GM12878 (cell line): ENCODE measurements around the gene ATP5ME. TPM values are rescaled to one million over a fixed set of nuclear protein-coding genes. Genes with fewer than 3 reads are reported as not detected.
A peak's percentile ranks its signal among the peaks of the same experiment; 100 is the strongest.

ENCODE experiments used
- ATAC-seq: fragments of 200-7000 bp; cut with Tn5 transposase; 3 replicates; pipeline ENCODE4 v1.9.1; 2020; ENCODE audit warnings: mild to moderate bottlenecking, moderate library complexity
- BruUV-seq: library from RNA; stranded (reverse); fragments of 400-500 nt; replicated peaks from 2 replicates; lab custom pipeline; 2021; lab: Mats Ljungman, UMichigan
- CTCF ChIA-PET: fragments of 300-600 bp; sonication (Branson Sonifier 250); formaldehyde crosslinking; extraction: SDS; loops from one replicate; lab custom pipeline; 2021; ENCODE audit warnings: inconsistent platforms; lab: Yijun Ruan, JAX
- POLR2A ChIA-PET: fragments of 350-600 bp; formaldehyde crosslinking; extraction: SDS; loops from one replicate; lab custom pipeline; 2021; ENCODE audit warnings: inconsistent platforms; lab: Charles Lee
- RAD21 ChIA-PET: fragments of 300-600 bp; sonication (Branson Sonifier 250); formaldehyde crosslinking; loops from one replicate; lab custom pipeline; 2023; ENCODE audit warnings: antibody characterized with exemption; ENCODE audit not compliant: unreplicated experiment; lab: Charles Lee
- SMC1A ChIA-PET: fragments of 300-600 bp; sonication (Branson Sonifier 250); formaldehyde crosslinking; loops from one replicate; lab custom pipeline; 2023; ENCODE audit not compliant: unreplicated experiment, uncharacterized antibody; lab: Charles Lee
- DNase-seq: peaks from one replicate; pipeline ENCODE4 v3.0.0-alpha.2; 2011; ENCODE audit warnings: low read depth, low spot score
- FAIRE-seq: peaks from 3 replicates; lab custom pipeline; 2011; peaks lifted over from hg19 to GRCh38; lab: Jason Lieb, UNC
- H2AFZ ChIP-seq: 2 replicates; pipeline ENCODE4 v1.6.0; 2011; ENCODE audit warnings: low read depth, low read length, control low read depth; ENCODE audit not compliant: control insufficient read depth
- H3K27ac ChIP-seq: 2 replicates; pipeline ENCODE4 v1.5.1; 2011; ENCODE audit warnings: control low read depth; ENCODE audit not compliant: control insufficient read depth, insufficient read depth
- H3K27me3 ChIP-seq, 2 experiments: replicated peaks in 1 of 2; 2 replicates each; pipeline versions ENCODE4 v1.6.0 to v1.6.1; 2011; ENCODE audit warnings: low read length in 1 of 2; ENCODE audit not compliant: control insufficient read depth in 2 of 2, insufficient read depth in 2 of 2
- H3K36me3 ChIP-seq, 2 experiments: 2 replicates each; pipeline ENCODE4 v1.5.1; 2011; ENCODE audit warnings: low read length in 1 of 2; ENCODE audit not compliant: control insufficient read depth in 2 of 2, insufficient read depth in 2 of 2
- H3K4me1 ChIP-seq: 2 replicates; pipeline ENCODE4 v1.6.1; 2011; ENCODE audit warnings: mild to moderate bottlenecking, low read length, moderate library complexity, mixed read lengths; ENCODE audit not compliant: control insufficient read depth, insufficient read depth
- H3K4me2 ChIP-seq: 2 replicates; pipeline ENCODE4 v1.6.0; 2011; ENCODE audit warnings: control low read depth; ENCODE audit not compliant: control insufficient read depth, insufficient read depth
- H3K4me3 ChIP-seq: fragments of 200-600 bp; sonication (generic); 2 replicates; pipeline ENCODE4 v1.5.1; 2016
- H3K79me2 ChIP-seq: 2 replicates; pipeline ENCODE4 v1.6.0; 2011; ENCODE audit warnings: low read length; ENCODE audit not compliant: control insufficient read depth, insufficient read depth
- H3K9ac ChIP-seq: 2 replicates; pipeline ENCODE4 v1.8.0; 2011; ENCODE audit warnings: low read length, control low read depth, mixed read lengths; ENCODE audit not compliant: control insufficient read depth, insufficient read depth
- H3K9me3 ChIP-seq: replicated peaks from 3 replicates; pipeline ENCODE4 v1.5.1; 2011; ENCODE audit warnings: mild to moderate bottlenecking, low read length; ENCODE audit not compliant: control insufficient read depth, insufficient read depth
- H4K20me1 ChIP-seq: 2 replicates; pipeline ENCODE4 v1.6.0; 2011; ENCODE audit not compliant: control insufficient read depth, insufficient read depth
- BCLAF1 ChIP-seq: fragments of 450-650 bp; IDR thresholded peaks from 2 replicates; pipeline ENCODE4 v1.6.1; 2017; ENCODE audit warnings: antibody characterized with exemption, mild to moderate bottlenecking, moderate library complexity
- CREB1 ChIP-seq: IDR thresholded peaks from 2 replicates; pipeline ENCODE4 v1.6.1; 2012; ENCODE audit warnings: low read depth, mild to moderate bottlenecking, inconsistent platforms
- EED ChIP-seq: sonication (generic); IDR thresholded peaks from 2 replicates; pipeline ENCODE4 v1.6.1; 2016; ENCODE audit warnings: antibody characterized with exemption, low read depth
- HDAC6 ChIP-seq: fragments of 200-600 bp; sonication (generic); IDR thresholded peaks from one replicate; pipeline ENCODE4 v1.8.0; 2017; ENCODE audit warnings: antibody characterized with exemption; ENCODE audit not compliant: unreplicated experiment
- MYC ChIP-seq: IDR thresholded peaks from 2 replicates; pipeline ENCODE4 v1.6.1; 2011; ENCODE audit warnings: mild to moderate bottlenecking, low read length, moderate library complexity, inconsistent platforms; ENCODE audit not compliant: insufficient read depth, insufficient replicate concordance, insufficient read length, severe bottlenecking
- SIN3A ChIP-seq: IDR thresholded peaks from 2 replicates; pipeline ENCODE4 v1.6.1; 2012; ENCODE audit warnings: low read depth, low read length, improper control_type of control experiment
- YY1 ChIP-seq: IDR thresholded peaks from 2 replicates; pipeline ENCODE4 v1.6.1; 2011; ENCODE audit warnings: low read depth, mild to moderate bottlenecking, low read length
- WGBS: methylation state at CpG from one replicate; pipeline ENCODE4 v1.1.6; 2016; ENCODE audit warnings: low lambda C conversion rate; ENCODE audit not compliant: insufficient replicate concordance, insufficient coverage; ENCODE audit errors: missing lambda C conversion rate; 5-methylcytosine and 5-hydroxymethylcytosine counted together
- in situ Hi-C: fragments of 300-500 bp; cut with MboI; formaldehyde crosslinking; loops from 9 replicates; pipeline ENCODE4 v1.14.3; 2018; ENCODE audit warnings: mixed read lengths
- intact Hi-C: fragments of 100-400 bp; cut with micrococcal nuclease; formaldehyde crosslinking; loops from one replicate; pipeline ENCODE4 v1.14.2; 2022; ENCODE audit not compliant: unreplicated experiment
- polyA plus RNA-seq, 11 experiments: library from polyadenylated mRNA; depleted of rRNA in 4 of 11; unstranded in 6 of 11; stranded (reverse) in 5 of 11; fragments of >200 nt; fragmentation: Nextera tagmentation in 4 of 11; fragmentation: Illumina TruSeq in 1 of 11; extraction: Ambion mirVana in 4 of 11; extraction: Trizol in 1 of 11; gene quantifications; 1 replicate in 1 of 11; 2 replicates in 10 of 11; pipeline versions ENCODE4 v1.2.1 to v1.2.3, GENCODE V29; 2011 to 2016; ENCODE audit warnings: inconsistent platforms in 2 of 11, missing spikeins in 2 of 11, low read depth in 1 of 11
- total RNA-seq, 4 experiments: library from RNA; depleted of rRNA in 3 of 4; stranded (reverse); fragments of >200 nt in 3 of 4; fragmentation: Illumina TruSeq in 1 of 4; extraction: Trizol in 1 of 4; gene quantifications; 2 replicates each; pipeline versions ENCODE4 v1.2.1 to v1.2.3, GENCODE V29; 2013 to 2021
- TF ChIP-seq, protein P1 (sequence below): fragments of 450-650 bp; IDR thresholded peaks from 2 replicates; pipeline ENCODE4 v1.6.1; 2016; ENCODE audit warnings: mild to moderate bottlenecking
- TF ChIP-seq, protein P2 (sequence below): fragments of 450-650 bp; IDR thresholded peaks from 2 replicates; pipeline ENCODE4 v1.6.1; 2016; ENCODE audit warnings: mild to moderate bottlenecking, moderate library complexity, borderline replicate concordance

ATP5ME gene
- total and polyA plus RNA-seq, 10 of the 15 experiments (the other 5 are each of a cell fraction or from before 2014, with no cell fraction given), result 279 to 2,374 (median 509) TPM

- RAD21 ChIA-PET, result interaction anchor here (0.7 to 1.8 kb wide), 6 partner anchors 11 to 312 kb away, joined by 3 to 7 read pairs (median 4); partner anchors contain the start of gene IDUA
- peak overlapping the region; percentile 96 for H3K4me2 ChIP-seq
These were observed 1.2 kb upstream of the ATP5ME start for GRCh38 chr4:675036-675882.

More at GRCh38 chr4:675036-675882, 1.2 kb upstream of the ATP5ME start:
- Histone ChIP-seq H3K27me3 (no peaks in the 10 kb centered on the region), H2AFZ (peak overlapping the region; percentile 49; the same call in 1 of the 2 replicates), H3K4me1 (peaks cover 31% of the 10 kb centered on the region), H3K36me3 (peaks cover 6 to 7% of the 10 kb centered on the region in 2 experiments), H4K20me1 (no peaks in the 10 kb centered on the region), H3K27ac (peak overlapping the region; percentile 92), H3K9ac (peak overlapping the region; percentile 95), H3K4me3 (peak overlapping the region; percentile 85), H3K79me2 (peaks cover 24% of the 10 kb centered on the region), H3K9me3 (no peaks in the 10 kb centered on the region)
- ATAC-seq (peak; percentile 22), FAIRE-seq (peak; percentile 23), DNase-seq (no peak)
- intact Hi-C loops, result loop anchor here (2.0 to 10.0 kb wide), 4 partner anchors 24 to 430 kb away; partner anchors contain the start of genes GAK and TMEM175
- WGBS, result 31% methylated on average over 26 of the region's 26 CpGs
- no TSS peak for BruUV-seq
- TF ChIP-seq CREB1 (no peak), HDAC6 (no peak), EED (0 out of 2 replicates have a peak, but pooled peaks have one; percentile 2), SIN3A (0 out of 2 replicates have a peak, but pooled peaks have one; percentile 35), YY1 (0 out of 2 replicates have a peak, but pooled peaks have one; percentile 35), MYC (peak; percentile 4), BCLAF1 (no peak)
- TF ChIP-seq, protein P1, sequence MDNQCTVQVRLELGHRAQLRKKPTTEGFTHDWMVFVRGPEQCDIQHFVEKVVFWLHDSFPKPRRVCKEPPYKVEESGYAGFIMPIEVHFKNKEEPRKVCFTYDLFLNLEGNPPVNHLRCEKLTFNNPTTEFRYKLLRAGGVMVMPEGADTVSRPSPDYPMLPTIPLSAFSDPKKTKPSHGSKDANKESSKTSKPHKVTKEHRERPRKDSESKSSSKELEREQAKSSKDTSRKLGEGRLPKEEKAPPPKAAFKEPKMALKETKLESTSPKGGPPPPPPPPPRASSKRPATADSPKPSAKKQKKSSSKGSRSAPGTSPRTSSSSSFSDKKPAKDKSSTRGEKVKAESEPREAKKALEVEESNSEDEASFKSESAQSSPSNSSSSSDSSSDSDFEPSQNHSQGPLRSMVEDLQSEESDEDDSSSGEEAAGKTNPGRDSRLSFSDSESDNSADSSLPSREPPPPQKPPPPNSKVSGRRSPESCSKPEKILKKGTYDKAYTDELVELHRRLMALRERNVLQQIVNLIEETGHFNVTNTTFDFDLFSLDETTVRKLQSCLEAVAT, result peak; percentile 99
- TF ChIP-seq, protein P2, sequence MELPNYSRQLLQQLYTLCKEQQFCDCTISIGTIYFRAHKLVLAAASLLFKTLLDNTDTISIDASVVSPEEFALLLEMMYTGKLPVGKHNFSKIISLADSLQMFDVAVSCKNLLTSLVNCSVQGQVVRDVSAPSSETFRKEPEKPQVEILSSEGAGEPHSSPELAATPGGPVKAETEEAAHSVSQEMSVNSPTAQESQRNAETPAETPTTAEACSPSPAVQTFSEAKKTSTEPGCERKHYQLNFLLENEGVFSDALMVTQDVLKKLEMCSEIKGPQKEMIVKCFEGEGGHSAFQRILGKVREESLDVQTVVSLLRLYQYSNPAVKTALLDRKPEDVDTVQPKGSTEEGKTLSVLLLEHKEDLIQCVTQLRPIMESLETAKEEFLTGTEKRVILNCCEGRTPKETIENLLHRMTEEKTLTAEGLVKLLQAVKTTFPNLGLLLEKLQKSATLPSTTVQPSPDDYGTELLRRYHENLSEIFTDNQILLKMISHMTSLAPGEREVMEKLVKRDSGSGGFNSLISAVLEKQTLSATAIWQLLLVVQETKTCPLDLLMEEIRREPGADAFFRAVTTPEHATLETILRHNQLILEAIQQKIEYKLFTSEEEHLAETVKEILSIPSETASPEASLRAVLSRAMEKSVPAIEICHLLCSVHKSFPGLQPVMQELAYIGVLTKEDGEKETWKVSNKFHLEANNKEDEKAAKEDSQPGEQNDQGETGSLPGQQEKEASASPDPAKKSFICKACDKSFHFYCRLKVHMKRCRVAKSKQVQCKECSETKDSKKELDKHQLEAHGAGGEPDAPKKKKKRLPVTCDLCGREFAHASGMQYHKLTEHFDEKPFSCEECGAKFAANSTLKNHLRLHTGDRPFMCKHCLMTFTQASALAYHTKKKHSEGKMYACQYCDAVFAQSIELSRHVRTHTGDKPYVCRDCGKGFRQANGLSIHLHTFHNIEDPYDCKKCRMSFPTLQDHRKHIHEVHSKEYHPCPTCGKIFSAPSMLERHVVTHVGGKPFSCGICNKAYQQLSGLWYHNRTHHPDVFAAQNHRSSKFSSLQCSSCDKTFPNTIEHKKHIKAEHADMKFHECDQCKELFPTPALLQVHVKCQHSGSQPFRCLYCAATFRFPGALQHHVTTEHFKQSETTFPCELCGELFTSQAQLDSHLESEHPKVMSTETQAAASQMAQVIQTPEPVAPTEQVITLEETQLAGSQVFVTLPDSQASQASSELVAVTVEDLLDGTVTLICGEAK, result peak; percentile 63
- ChIA-PET CTCF (interaction anchor here (0.6 to 2.3 kb wide), 9 partner anchors 9 to 346 kb away, joined by 3 to 8 read pairs (median 4); partner anchors contain the start of gene IDUA), POLR2A (interaction anchor here (0.9 to 2.6 kb wide), 6 partner anchors 11 to 107 kb away, joined by 3 to 14 read pairs (median 7); no protein-coding TSS in a partner anchor), SMC1A (interaction anchor here (1.3 to 1.5 kb wide), 2 partner anchors 24 to 105 kb away, joined by 3 read pairs; no protein-coding TSS in a partner anchor)
- in situ Hi-C loops, result no loop called here
